GM19397 (cell line): ENCODE data around the gene OR2Y1.
"Not testable (repeated sequence)": the region's sequence is repeated elsewhere in the genome, so short reads cannot be mapped to it uniquely, and the experiment has no call there.

ENCODE experiments used
- ATAC-seq: cut with Tn5 transposase; IDR thresholded peaks from one replicate; pipeline ENCODE4 v1.9.1; 2021; ENCODE audit warnings: mild to moderate bottlenecking, moderate library complexity; ENCODE audit not compliant: unreplicated experiment

OR2Y1 gene

DNA sequence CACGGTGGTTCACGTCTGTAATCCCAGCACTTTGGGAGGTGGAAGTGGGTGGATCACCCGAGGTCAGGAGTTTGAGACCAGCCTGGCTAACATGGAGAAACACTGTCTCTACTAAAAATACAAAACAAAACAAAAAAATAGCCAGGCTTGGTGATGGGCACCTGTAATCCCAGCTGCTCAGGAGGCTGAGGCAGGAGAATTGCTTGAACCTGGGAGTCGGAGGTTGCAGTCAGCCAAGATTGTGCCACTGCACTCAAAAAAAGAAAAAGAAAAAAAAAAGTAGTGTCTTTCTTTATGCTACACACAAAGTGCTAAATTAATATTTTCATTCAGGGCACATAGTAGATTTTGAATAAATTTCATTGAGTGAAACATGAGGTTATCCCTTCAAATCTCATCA, 1.1 kb upstream of the OR2Y1 start:
- ATAC-seq: not testable (repeated sequence)

- ATAC-seq: no peak
Observed at GRCh38 chr5:180739271-180739670, 587 bp downstream of the OR2Y1 start.

DNA sequence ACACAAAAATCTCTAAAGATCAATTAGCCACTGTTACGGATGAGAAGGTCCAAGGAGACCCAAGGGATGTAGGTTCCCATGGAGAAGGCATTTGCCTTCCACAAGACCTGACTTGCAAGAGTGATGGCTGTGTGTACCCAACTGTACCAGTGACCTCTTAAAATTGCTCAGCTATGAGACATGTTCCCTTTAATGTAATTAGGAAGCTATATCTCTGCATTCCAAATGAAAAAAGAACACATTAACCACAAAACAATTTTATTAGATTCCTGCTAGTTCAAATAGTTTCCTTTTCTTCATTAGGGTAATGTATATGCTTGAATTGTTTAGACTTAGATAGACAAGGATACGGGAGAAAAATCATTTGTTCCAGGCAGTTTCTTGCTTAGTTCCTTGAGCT, 3.3 kb downstream of the OR2Y1 start:
- no peak for ATAC-seq

- no peak for ATAC-seq
Observed at GRCh38 chr5:180724944-180725343, 14.9 kb downstream of the OR2Y1 start.

- no peak for ATAC-seq
Observed at GRCh38 chr5:180723936-180724335, 15.9 kb downstream of the OR2Y1 start.

GRCh38 chr5:180720486-180720885, 19.4 kb downstream of the OR2Y1 start:
- ATAC-seq: no peak

- no peak for ATAC-seq
Observed at GRCh38 chr5:180719781-180720180, 20.1 kb downstream of the OR2Y1 start.

GRCh38 chr5:180718810-180719453, 20.9 kb downstream of the OR2Y1 start:
- ATAC-seq: no peak

DNA sequence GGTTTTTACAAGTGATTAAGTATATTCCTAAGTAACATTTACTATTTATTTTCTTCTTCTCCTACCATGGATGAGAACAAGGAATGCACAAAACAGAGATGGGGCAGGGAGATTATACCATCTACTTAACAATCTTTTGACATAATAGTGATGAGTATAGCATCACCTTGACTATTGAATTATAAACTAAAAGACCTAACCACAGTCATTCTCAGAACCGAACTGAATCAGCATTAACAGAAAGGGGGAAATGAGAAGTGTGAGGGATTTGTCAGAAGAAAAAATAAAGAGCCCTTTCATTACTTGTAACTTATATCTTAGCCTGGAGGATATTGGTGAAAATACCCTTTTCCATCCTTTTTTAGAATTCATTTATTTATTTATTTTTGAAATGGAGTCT, 21.9 kb downstream of the OR2Y1 start:
- ATAC-seq: no peak

DNA sequence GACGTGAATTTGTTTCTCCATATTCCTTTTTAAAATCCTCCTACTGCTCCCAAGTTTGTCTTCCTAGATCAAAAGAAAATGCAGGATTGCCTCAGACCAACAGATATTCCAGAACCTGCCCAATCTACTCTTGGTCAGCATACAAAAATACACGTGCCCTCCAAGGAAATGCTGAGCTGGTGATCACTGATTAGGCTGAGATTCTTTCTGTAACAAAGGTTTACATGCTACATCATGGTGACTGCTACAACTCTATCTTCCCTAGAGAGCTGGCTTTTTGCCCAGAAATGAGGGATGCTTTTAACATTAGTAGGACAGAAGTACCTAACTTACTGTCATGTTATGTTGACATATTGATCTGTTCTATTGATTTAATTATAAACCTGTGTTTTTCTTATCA, 35.5 kb downstream of the OR2Y1 start:
- ATAC-seq: no peak

DNA sequence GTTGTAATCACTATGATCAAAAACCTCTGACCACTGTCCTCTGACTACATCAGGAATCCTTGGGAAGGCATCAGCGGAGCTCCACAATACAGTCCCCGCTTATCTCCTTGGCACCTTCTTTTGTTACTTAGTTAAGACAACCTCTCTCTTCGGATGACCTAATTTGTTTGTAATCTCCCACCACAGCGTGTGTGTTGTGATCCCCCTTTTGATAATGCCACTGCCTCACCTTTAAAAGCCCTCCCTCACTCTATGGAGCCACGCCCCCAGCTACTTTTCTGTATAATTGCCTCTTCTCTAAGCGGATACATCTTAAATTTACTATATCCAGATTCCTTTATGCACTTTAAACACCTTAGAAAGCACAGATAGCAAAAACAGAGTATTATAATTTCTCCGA, 35.9 kb downstream of the OR2Y1 start:
- ATAC-seq: no peak

GRCh38 chr5:180703371-180703770, 36.5 kb downstream of the OR2Y1 start:
- not testable (repeated sequence) for ATAC-seq

- not testable (repeated sequence) for ATAC-seq
Observed at GRCh38 chr5:180700440-180700839, 39.4 kb downstream of the OR2Y1 start.

DNA sequence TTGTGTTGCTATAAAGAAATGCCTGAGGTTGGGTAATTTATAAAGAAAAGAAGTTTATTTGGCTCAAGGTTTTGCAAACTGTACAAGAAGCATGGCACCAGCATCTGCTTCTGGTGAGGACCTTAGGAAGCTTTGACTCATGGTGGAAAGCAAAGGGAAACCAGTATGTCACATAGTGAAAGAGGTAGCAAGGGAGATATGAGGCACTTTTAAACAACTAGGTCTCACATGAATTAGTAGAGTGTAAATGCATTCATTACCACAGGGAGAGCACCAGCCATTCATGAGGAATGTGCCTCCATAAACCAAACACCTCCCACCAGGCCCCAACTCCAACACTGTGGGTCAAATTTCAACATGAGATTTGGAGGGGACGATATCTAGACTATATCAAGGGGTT, 40.8 kb downstream of the OR2Y1 start:
- ATAC-seq: no peak

GRCh38 chr5:180696116-180696515, 43.7 kb downstream of the OR2Y1 start:
- ATAC-seq: no peak

GRCh38 chr5:180692429-180692828, 47.4 kb downstream of the OR2Y1 start:
- ATAC-seq: no peak

- no peak for ATAC-seq
Observed at GRCh38 chr5:180691046-180691445, 48.8 kb downstream of the OR2Y1 start.

DNA sequence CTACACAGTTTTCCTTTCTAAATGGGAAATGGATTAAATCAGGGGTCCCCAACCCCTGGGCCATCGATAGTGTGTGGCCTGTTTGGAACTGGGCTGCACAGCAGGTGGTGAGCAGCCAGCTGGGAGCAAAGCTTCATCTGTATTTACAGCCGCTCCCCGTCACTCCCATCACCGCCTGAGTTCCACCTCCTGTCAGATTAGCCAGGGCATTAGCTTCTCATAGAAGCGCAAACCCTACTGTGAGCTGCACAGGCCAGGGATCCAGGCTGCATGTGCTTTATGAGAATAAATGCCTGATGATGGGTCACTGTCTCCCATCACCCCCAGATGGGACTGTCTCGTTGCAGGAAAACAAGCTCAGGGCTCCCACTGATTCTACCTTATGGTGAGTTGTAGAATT, 49.3 kb downstream of the OR2Y1 start:
- ATAC-seq: no peak

- no peak for ATAC-seq
Observed at GRCh38 chr5:180689775-180690174, 50.1 kb downstream of the OR2Y1 start.
